Thoracic aorta (tissue), 2 donors: ENCODE measurements around the gene TMEM266. TPM values are rescaled to one million over a fixed set of nuclear protein-coding genes. Genes with fewer than 3 reads are reported as not detected.

Source experiments
- ATAC-seq: fragments of 150-250 bp; one replicate; pipeline ENCODE4 v1.8.0; 2017; ENCODE audit warnings: low read depth; ENCODE audit not compliant: insufficient number of reproducible peaks, low FRiP score
- DNase-seq: peaks from one replicate; pipeline ENCODE4 v3.0.0-alpha.2; 2020; ENCODE audit warnings: low spot score
- H3K27ac ChIP-seq, 2 donors: fragments of 200-600 bp; sonication (generic); 1 replicate in 1 of 2; 2 replicates in 1 of 2; pipeline ENCODE4 v1.5.1; 2016; ENCODE audit warnings: mild to moderate bottlenecking in 2 of 2, moderate library complexity in 2 of 2
- H3K27me3 ChIP-seq: fragments of 200-600 bp; sonication (generic); replicated peaks from 2 replicates; pipeline ENCODE4 v1.6.0; 2016; ENCODE audit warnings: mild to moderate bottlenecking; ENCODE audit not compliant: insufficient read depth
- H3K36me3 ChIP-seq: fragments of 200-600 bp; sonication (generic); one replicate; pipeline ENCODE4 v1.5.1; 2016
- H3K4me1 ChIP-seq, 2 donors: fragments of 200-600 bp; sonication (generic); 1 replicate in 1 of 2; 2 replicates in 1 of 2; pipeline versions ENCODE4 v1.5.1 to v1.6.0; 2016; ENCODE audit warnings: low read depth in 2 of 2, mild to moderate bottlenecking in 1 of 2; ENCODE audit not compliant: control insufficient read depth in 1 of 2
- H3K4me3 ChIP-seq: fragments of 200-600 bp; sonication (generic); 2 replicates; pipeline ENCODE4 v1.5.1; 2016; ENCODE audit warnings: mild to moderate bottlenecking
- H3K9me3 ChIP-seq: fragments of 200-600 bp; sonication (generic); 2 replicates; pipeline ENCODE4 v1.5.1; 2016
- total RNA-seq, 2 donors: library from RNA; depleted of rRNA; stranded (reverse); fragments of >200 nt; gene quantifications; one replicate each; pipeline versions ENCODE4 v1.1.0 to v1.2.3, GENCODE V29; 2016
- TF ChIP-seq, protein P1 (sequence below): fragments of 200-600 bp; sonication (generic); IDR thresholded peaks from one replicate; pipeline ENCODE4 v1.5.1; 2019; ENCODE audit warnings: antibody characterized with exemption

The TMEM266 gene
- total RNA-seq, 2 donors from 2014 or later: not detected

- Histone ChIP-seq H3K27me3 (no peaks in the 10 kb centered on the region), H3K4me3 (no peak overlapping the region), H3K4me1 (peaks cover 18 to 21% of the 10 kb centered on the region in 2 donors), H3K36me3 (no peaks in the 10 kb centered on the region), H3K27ac (no peak overlapping the region), H3K9me3 (no peaks in the 10 kb centered on the region)
- TF ChIP-seq, protein P1, sequence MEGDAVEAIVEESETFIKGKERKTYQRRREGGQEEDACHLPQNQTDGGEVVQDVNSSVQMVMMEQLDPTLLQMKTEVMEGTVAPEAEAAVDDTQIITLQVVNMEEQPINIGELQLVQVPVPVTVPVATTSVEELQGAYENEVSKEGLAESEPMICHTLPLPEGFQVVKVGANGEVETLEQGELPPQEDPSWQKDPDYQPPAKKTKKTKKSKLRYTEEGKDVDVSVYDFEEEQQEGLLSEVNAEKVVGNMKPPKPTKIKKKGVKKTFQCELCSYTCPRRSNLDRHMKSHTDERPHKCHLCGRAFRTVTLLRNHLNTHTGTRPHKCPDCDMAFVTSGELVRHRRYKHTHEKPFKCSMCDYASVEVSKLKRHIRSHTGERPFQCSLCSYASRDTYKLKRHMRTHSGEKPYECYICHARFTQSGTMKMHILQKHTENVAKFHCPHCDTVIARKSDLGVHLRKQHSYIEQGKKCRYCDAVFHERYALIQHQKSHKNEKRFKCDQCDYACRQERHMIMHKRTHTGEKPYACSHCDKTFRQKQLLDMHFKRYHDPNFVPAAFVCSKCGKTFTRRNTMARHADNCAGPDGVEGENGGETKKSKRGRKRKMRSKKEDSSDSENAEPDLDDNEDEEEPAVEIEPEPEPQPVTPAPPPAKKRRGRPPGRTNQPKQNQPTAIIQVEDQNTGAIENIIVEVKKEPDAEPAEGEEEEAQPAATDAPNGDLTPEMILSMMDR: no peak
- ATAC-seq: no peak
- DNase-seq: no peak
Measured at GRCh38 chr15:76180321-76180720, 120.5 kb downstream of the TMEM266 start.

GRCh38 chr15:76181705-76182107 lies 121.9 kb downstream of the TMEM266 start:
- Histone ChIP-seq H3K9me3 (no peaks in the 10 kb centered on the region), H3K4me3 (no peak overlapping the region), H3K4me1 (peaks cover 17 to 28% of the 10 kb centered on the region in 2 donors), H3K27me3 (no peaks in the 10 kb centered on the region), H3K27ac (no peak overlapping the region), H3K36me3 (no peaks in the 10 kb centered on the region)
- ATAC-seq: no peak
- DNase-seq: no peak
- TF ChIP-seq, protein P1: no peak

DNA sequence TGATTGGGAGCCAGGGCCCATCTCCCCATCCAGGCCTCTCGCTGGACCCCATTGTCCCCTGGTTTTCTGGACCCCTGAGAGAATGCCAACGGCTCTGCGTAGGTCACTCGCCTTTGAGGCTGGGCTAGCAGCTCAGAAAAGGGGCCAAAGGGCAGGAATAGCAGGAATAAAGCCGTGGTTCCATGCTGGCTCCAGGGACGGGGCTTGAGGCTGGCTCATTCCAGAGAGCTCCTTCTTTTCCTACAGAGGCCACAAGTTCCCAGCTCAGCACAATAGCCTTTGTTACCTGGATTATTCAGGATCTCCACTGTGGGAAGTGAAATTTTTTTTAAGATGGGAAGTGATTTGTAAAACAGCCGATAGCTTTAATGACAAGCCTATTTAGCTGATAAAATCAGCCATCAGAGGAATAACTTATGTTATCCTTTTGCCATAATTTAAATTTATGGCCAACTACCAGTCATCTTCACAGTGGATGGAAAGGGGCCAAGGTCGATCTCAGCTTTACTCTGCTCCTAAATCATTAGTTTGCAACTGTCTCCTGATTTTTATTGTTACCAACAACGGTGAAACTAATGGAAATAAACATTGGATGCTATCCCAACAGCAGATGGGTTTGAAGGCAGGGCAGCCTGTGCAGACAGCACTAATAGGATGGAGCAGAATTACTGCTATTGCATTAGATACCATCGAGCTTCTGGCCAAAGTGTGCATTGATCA lies 124.3 kb downstream of the TMEM266 start:
- H3K27ac ChIP-seq: no peak overlapping the region
- no peak for ATAC-seq
- TF ChIP-seq, protein P1: no peak
- DNase-seq: no peak
- H3K36me3 ChIP-seq: no peaks in the 10 kb centered on the region
- H3K27me3 ChIP-seq: no peaks in the 10 kb centered on the region
- H3K4me3 ChIP-seq: no peak overlapping the region
- peaks cover 0 to 7% of the 10 kb centered on the region in 2 donors for H3K4me1 ChIP-seq
- no peaks in the 10 kb centered on the region for H3K9me3 ChIP-seq

GRCh38 chr15:76184650-76185035 lies 124.9 kb downstream of the TMEM266 start:
- H3K27ac ChIP-seq: no peak overlapping the region
- H3K36me3 ChIP-seq: no peaks in the 10 kb centered on the region
- no peak overlapping the region for H3K4me3 ChIP-seq
- TF ChIP-seq, protein P1: no peak
- DNase-seq: no peak
- peaks cover 0 to 7% of the 10 kb centered on the region in 2 donors for H3K4me1 ChIP-seq
- H3K27me3 ChIP-seq: no peaks in the 10 kb centered on the region
- no peak for ATAC-seq
- no peaks in the 10 kb centered on the region for H3K9me3 ChIP-seq

DNA sequence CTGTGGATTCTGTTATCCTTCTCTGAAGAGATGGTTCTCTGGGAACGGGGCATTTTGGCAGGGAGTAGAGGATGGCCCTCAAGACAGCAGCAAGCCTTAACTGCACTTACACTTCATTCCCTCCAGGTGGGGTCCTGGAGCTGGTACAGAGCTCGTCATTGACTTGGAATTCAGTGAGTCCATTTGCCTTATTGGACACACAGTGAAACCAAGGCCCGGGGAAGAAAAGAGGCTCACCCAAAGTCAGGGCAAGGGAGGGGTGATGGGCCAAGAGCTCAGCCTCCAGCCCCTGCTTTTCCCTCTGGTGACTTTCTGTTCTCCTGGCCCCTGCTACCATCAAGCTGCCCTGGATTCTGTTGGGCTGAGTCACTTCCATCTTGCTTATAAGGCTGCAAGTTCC lies 125.9 kb downstream of the TMEM266 start:
- Histone ChIP-seq H3K4me1 (peaks cover 0 to 12% of the 10 kb centered on the region in 2 donors), H3K9me3 (no peaks in the 10 kb centered on the region), H3K27me3 (no peaks in the 10 kb centered on the region), H3K4me3 (no peak overlapping the region), H3K27ac (peak overlapping the region in 1 of 2 donors; percentile 2), H3K36me3 (no peaks in the 10 kb centered on the region)
- DNase-seq: no peak
- TF ChIP-seq, protein P1: peak; percentile 36
- peak; percentile 44 for ATAC-seq
